HEK293 (cell line): ENCODE measurements around the gene HGF.

Source experiments
- CTCF ChIA-PET: fragments of 350-600 bp; formaldehyde crosslinking; extraction: SDS; loops from one replicate; lab custom pipeline; 2021; ENCODE audit warnings: antibody characterized with exemption; lab: Yijun Ruan, JAX
- POLR2A ChIA-PET: fragments of 300-600 bp; formaldehyde crosslinking; extraction: SDS; loops from one replicate; lab custom pipeline; 2020; ENCODE audit warnings: antibody characterized with exemption, inconsistent platforms; lab: Yijun Ruan, JAX
- H3K27ac ChIP-seq: fragments of 200-500 bp; sonication (Bioruptor generic); 2 replicates; pipeline ENCODE4 v1.5.1; 2014; ENCODE audit warnings: low read depth, low read length, control low read depth, inconsistent platforms; ENCODE audit errors: extremely low read depth
- H3K36me3 ChIP-seq, 2 experiments: fragments of 200-500 bp in 1 of 2; sonication (Bioruptor generic) in 1 of 2; 1 replicate in 1 of 2; 2 replicates in 1 of 2; pipeline ENCODE4 v1.5.1; 2014 to 2017; ENCODE audit warnings: inconsistent platforms in 2 of 2, low read length in 2 of 2; ENCODE audit not compliant: control insufficient read depth in 2 of 2, insufficient read depth in 1 of 2
- H3K4me1 ChIP-seq: fragments of 200-500 bp; sonication (Bioruptor generic); 2 replicates; pipeline ENCODE4 v1.5.1; 2014; ENCODE audit warnings: mild to moderate bottlenecking, low read length, inconsistent platforms; ENCODE audit not compliant: control insufficient read depth, insufficient read depth
- H3K4me3 ChIP-seq: 2 replicates; pipeline ENCODE4 v1.5.1; 2011; ENCODE audit warnings: low read depth, mild to moderate bottlenecking, control low read depth, low read length, moderate library complexity
- H3K9me3 ChIP-seq: fragments of 200-500 bp; sonication (Bioruptor generic); 2 replicates; pipeline ENCODE4 v1.5.1; 2014; ENCODE audit warnings: low read depth, low read length, inconsistent platforms; ENCODE audit not compliant: control insufficient read depth, insufficient read depth
- GLIS1 ChIP-seq: fragments of 450-650 bp; formaldehyde crosslinking; IDR thresholded peaks from 2 replicates; pipeline ENCODE4 v1.5.1; 2016; ENCODE audit warnings: missing biosample characterization, missing genetic modification characterization
- HOXA7 ChIP-seq: sonication (generic); formaldehyde crosslinking; IDR thresholded peaks from 2 replicates; pipeline ENCODE4 v1.8.1; 2022; ENCODE audit warnings: missing genetic modification reagents, borderline replicate concordance
- HOXC10 ChIP-seq: sonication (generic); formaldehyde crosslinking; IDR thresholded peaks from 2 replicates; pipeline ENCODE4 v1.8.1; 2023; ENCODE audit warnings: mild to moderate bottlenecking, missing genetic modification reagents
- PRDM1 ChIP-seq: fragments of 450-650 bp; formaldehyde crosslinking; IDR thresholded peaks from 2 replicates; pipeline ENCODE4; 2016; ENCODE audit warnings: missing biosample characterization, missing genetic modification characterization
- SETDB1 ChIP-seq: IDR thresholded peaks from one replicate; pipeline ENCODE4 v1.6.1; 2017; ENCODE audit warnings: mild to moderate bottlenecking, low read length, moderate library complexity, mixed read lengths; ENCODE audit not compliant: insufficient read length
- ZBTB1 ChIP-seq: fragments of 450-650 bp; formaldehyde crosslinking; IDR thresholded peaks from 2 replicates; pipeline ENCODE4 v1.5.1; 2016; ENCODE audit warnings: missing biosample characterization, missing genetic modification characterization
- ZNF114 ChIP-seq: fragments of 450-650 bp; formaldehyde crosslinking; IDR thresholded peaks from 2 replicates; pipeline ENCODE4 v1.5.0; 2017; ENCODE audit warnings: missing biosample characterization, missing genetic modification characterization
- ZNF133 ChIP-seq: fragments of 450-650 bp; formaldehyde crosslinking; IDR thresholded peaks from 2 replicates; pipeline ENCODE4 v1.5.1; 2016; ENCODE audit warnings: missing biosample characterization, missing genetic modification characterization
- ZNF140 ChIP-seq: fragments of 450-650 bp; formaldehyde crosslinking; IDR thresholded peaks from 2 replicates; pipeline ENCODE4 v1.5.1; 2016; ENCODE audit warnings: missing biosample characterization, missing genetic modification characterization
- ZNF211 ChIP-seq: fragments of 450-650 bp; formaldehyde crosslinking; IDR thresholded peaks from 2 replicates; pipeline ENCODE4 v1.5.1; 2016; ENCODE audit warnings: low read depth, missing biosample characterization, missing genetic modification characterization
- ZNF350 ChIP-seq: fragments of 450-650 bp; formaldehyde crosslinking; IDR thresholded peaks from 2 replicates; pipeline ENCODE4 v1.5.0; 2017; ENCODE audit warnings: missing biosample characterization, mild to moderate bottlenecking, missing genetic modification characterization
- ZNF366 ChIP-seq: fragments of 450-650 bp; formaldehyde crosslinking; conservative IDR thresholded peaks from 2 replicates; pipeline ENCODE4 v1.5.1; 2016; ENCODE audit warnings: missing biosample characterization, missing genetic modification characterization
- ZNF404 ChIP-seq: fragments of 450-650 bp; formaldehyde crosslinking; IDR thresholded peaks from 2 replicates; pipeline ENCODE4 v1.5.1; 2017; ENCODE audit warnings: missing biosample characterization, missing genetic modification characterization
- ZNF548 ChIP-seq: fragments of 450-650 bp; formaldehyde crosslinking; IDR thresholded peaks from 2 replicates; pipeline ENCODE4 v1.5.1; 2016; ENCODE audit warnings: missing biosample characterization, missing genetic modification characterization
- ZNF629 ChIP-seq: fragments of 450-650 bp; formaldehyde crosslinking; IDR thresholded peaks from 2 replicates; pipeline ENCODE4 v1.5.1; 2017; ENCODE audit warnings: missing biosample characterization, missing genetic modification characterization
- ZNF768 ChIP-seq: fragments of 450-650 bp; formaldehyde crosslinking; IDR thresholded peaks from 2 replicates; pipeline ENCODE4 v1.5.1; 2018; ENCODE audit warnings: missing biosample characterization, mild to moderate bottlenecking, missing genetic modification characterization
- TF ChIP-seq, protein P1 (sequence below): fragments of 450-650 bp; formaldehyde crosslinking; IDR thresholded peaks from 2 replicates; pipeline ENCODE4 v1.5.1; 2016; ENCODE audit warnings: missing biosample characterization, missing genetic modification characterization
- TF ChIP-seq, protein P2 (sequence below): fragments of 450-650 bp; formaldehyde crosslinking; IDR thresholded peaks from 2 replicates; pipeline ENCODE4 v1.5.1; 2017; ENCODE audit warnings: missing biosample characterization, missing genetic modification characterization
- TF ChIP-seq, protein P3 (sequence below): fragments of 450-650 bp; formaldehyde crosslinking; conservative IDR thresholded peaks from 2 replicates; pipeline ENCODE4 v1.5.1; 2016; ENCODE audit warnings: low read depth, missing biosample characterization, missing genetic modification characterization

The HGF gene

DNA sequence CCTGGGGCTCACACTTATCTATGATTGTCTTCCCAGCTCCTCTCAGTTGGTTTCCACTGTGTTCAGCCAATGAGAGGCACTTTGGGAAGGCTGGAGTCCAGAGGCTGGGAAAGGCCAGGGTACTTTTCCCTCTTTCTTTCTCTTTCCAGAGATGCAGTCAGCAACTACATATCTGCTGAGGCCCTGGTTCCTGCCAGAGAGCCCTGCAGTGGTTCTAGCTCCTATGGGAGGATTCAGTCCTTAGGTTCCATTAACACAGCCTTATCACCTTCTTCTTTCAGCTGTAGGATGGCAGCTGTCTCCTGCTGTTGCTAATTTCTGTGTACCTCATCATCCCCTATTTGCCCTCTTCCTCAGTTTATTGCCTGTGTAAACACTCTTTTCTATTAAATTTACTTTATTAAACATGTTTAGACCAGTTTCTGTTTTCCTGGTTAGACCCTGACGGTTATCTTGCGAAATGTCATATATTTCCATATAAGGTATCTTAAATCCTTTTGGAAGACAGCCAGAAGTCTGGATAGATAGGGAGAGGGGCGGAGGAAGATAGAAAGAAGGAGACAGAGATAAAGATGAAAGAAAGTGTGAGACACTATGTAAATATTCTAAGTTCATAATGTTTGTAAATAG is 100.3 kb downstream of the HGF start:
- H3K27ac ChIP-seq, result no peak overlapping the region
- no peaks in the 10 kb centered on the region for H3K9me3 ChIP-seq
- ChIA-PET CTCF (no interaction called here), POLR2A (no interaction called here)
- TF ChIP-seq PRDM1 (tag by site-specific recombination), result no peak
- no peak for TF ChIP-seq ZNF404 (tag by site-specific recombination)
- TF ChIP-seq GLIS1 (tag by site-specific recombination), result no peak
- no peak for TF ChIP-seq ZNF768 (tag by site-specific recombination)
- TF ChIP-seq ZBTB1 (tag by site-specific recombination), result no peak
- TF ChIP-seq, protein P1, sequence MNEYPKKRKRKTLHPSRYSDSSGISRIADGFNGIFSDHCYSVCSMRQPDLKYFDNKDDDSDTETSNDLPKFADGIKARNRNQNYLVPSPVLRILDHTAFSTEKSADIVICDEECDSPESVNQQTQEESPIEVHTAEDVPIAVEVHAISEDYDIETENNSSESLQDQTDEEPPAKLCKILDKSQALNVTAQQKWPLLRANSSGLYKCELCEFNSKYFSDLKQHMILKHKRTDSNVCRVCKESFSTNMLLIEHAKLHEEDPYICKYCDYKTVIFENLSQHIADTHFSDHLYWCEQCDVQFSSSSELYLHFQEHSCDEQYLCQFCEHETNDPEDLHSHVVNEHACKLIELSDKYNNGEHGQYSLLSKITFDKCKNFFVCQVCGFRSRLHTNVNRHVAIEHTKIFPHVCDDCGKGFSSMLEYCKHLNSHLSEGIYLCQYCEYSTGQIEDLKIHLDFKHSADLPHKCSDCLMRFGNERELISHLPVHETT (tag by site-specific recombination), result no peak
- TF ChIP-seq ZNF211 (tag by site-specific recombination), result no peak
- TF ChIP-seq ZNF350 (tag by site-specific recombination), result no peak
- peak; percentile 58 for TF ChIP-seq SETDB1
- TF ChIP-seq, all 188 proteins: peak for 1
- Histone ChIP-seq H3K36me3 (no peaks in the 10 kb centered on the region), H3K4me3 (no peak overlapping the region), H3K4me1 (peaks cover 3% of the 10 kb centered on the region; the same call in 1 of the 2 replicates)

DNA sequence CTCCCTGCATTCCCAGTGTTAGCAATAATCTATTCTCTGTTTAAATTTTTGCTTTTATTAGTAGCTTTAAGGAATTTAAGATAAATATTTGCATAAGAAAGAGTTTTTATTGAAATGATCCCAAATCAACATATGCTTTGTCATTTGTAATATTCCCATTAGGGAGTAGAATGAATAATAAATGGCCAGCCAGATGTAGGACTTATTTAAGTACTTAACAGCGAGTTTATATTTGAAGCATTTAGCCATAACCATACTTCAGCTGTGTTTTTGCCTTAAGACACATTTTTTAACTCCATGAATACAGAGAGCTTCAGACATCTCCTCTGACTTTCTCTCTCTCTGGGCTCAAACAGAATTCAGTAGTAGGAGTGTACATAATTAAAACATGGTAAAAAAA is 103.6 kb downstream of the HGF start:
- ChIA-PET CTCF (interaction anchor here (0.6 kb wide), 1 partner anchor 30 kb away, joined by 4 read pairs; no protein-coding TSS in a partner anchor), POLR2A (no interaction called here)
- TF ChIP-seq HOXC10 (CRISPR knock-in tag), result no peak
- TF ChIP-seq, protein P2, sequence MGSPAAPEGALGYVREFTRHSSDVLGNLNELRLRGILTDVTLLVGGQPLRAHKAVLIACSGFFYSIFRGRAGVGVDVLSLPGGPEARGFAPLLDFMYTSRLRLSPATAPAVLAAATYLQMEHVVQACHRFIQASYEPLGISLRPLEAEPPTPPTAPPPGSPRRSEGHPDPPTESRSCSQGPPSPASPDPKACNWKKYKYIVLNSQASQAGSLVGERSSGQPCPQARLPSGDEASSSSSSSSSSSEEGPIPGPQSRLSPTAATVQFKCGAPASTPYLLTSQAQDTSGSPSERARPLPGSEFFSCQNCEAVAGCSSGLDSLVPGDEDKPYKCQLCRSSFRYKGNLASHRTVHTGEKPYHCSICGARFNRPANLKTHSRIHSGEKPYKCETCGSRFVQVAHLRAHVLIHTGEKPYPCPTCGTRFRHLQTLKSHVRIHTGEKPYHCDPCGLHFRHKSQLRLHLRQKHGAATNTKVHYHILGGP (tag by site-specific recombination), result no peak

DNA sequence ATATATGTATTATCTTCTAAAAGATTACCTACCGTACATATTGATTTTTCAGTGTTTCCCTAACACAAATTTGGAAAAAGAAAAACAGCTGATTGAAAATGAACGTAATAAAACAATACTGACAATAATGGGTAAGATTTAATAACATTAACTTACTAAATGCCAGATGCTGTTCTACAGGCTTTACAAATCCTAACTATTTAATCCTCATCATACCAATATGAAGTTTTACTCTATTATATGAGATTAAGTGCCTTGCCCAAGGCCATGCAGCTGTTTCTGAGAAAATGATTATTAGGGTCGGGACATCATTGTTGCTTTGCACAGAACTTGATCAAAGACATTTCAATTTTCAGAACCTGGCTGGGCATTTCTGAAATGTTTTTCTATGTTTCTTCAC is 104.6 kb downstream of the HGF start:
- TF ChIP-seq ZNF133 (tag by site-specific recombination) (no peak), ZNF211 (tag by site-specific recombination) (no peak), ZNF629 (tag by site-specific recombination) (no peak), ZNF548 (tag by site-specific recombination) (no peak), ZNF140 (tag by site-specific recombination) (no peak), ZNF114 (no peak), HOXA7 (no peak), ZNF366 (tag by site-specific recombination) (no peak)
- TF ChIP-seq, protein P3, sequence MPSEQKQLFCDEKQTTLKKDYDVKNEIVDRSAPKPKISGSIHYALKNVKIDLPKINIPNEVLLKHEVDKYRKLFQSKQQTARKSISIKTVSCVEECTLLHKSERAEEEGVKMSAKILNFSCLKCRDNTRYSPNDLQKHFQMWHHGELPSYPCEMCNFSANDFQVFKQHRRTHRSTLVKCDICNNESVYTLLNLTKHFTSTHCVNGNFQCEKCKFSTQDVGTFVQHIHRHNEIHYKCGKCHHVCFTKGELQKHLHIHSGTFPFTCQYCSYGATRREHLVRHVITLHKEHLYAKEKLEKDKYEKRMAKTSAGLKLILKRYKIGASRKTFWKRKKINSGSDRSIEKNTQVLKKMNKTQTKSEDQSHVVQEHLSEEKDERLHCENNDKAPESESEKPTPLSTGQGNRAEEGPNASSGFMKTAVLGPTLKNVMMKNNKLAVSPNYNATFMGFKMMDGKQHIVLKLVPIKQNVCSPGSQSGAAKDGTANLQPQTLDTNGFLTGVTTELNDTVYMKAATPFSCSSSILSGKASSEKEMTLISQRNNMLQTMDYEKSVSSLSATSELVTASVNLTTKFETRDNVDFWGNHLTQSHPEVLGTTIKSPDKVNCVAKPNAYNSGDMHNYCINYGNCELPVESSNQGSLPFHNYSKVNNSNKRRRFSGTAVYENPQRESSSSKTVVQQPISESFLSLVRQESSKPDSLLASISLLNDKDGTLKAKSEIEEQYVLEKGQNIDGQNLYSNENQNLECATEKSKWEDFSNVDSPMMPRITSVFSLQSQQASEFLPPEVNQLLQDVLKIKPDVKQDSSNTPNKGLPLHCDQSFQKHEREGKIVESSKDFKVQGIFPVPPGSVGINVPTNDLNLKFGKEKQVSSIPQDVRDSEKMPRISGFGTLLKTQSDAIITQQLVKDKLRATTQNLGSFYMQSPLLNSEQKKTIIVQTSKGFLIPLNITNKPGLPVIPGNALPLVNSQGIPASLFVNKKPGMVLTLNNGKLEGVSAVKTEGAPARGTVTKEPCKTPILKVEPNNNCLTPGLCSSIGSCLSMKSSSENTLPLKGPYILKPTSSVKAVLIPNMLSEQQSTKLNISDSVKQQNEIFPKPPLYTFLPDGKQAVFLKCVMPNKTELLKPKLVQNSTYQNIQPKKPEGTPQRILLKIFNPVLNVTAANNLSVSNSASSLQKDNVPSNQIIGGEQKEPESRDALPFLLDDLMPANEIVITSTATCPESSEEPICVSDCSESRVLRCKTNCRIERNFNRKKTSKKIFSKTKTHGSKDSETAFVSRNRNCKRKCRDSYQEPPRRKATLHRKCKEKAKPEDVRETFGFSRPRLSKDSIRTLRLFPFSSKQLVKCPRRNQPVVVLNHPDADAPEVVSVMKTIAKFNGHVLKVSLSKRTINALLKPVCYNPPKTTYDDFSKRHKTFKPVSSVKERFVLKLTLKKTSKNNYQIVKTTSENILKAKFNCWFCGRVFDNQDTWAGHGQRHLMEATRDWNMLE (tag by site-specific recombination), result no peak
- Histone ChIP-seq H3K9me3 (no peaks in the 10 kb centered on the region), H3K4me1 (no peaks in the 10 kb centered on the region; the same call in 1 of the 2 replicates), H3K27ac (no peak overlapping the region), H3K4me3 (no peak overlapping the region), H3K36me3 (no peaks in the 10 kb centered on the region)
- CTCF ChIA-PET, result interaction anchor here (0.7 to 1.2 kb wide), 2 partner anchors 15 to 51 kb away, joined by 3 to 5 read pairs; no protein-coding TSS in a partner anchor
- POLR2A ChIA-PET, result no interaction called here

More for the DNA sequence above, 103.6 kb downstream of the HGF start:
- no peaks in the 10 kb centered on the region; the same call in 1 of the 2 replicates for H3K4me1 ChIP-seq
- no peaks in the 10 kb centered on the region for H3K36me3 ChIP-seq
- no peaks in the 10 kb centered on the region for H3K9me3 ChIP-seq
- H3K4me3 ChIP-seq, result no peak overlapping the region
- no peak overlapping the region for H3K27ac ChIP-seq
